ENCODE results near the gene DCTN3. TPM values are rescaled to one million over a fixed set of nuclear protein-coding genes. Genes with fewer than 3 reads are reported as not detected.

The DCTN3 gene
- polyA plus RNA-seq, 3 donors: 120 to 174 (median 143) TPM

DNA sequence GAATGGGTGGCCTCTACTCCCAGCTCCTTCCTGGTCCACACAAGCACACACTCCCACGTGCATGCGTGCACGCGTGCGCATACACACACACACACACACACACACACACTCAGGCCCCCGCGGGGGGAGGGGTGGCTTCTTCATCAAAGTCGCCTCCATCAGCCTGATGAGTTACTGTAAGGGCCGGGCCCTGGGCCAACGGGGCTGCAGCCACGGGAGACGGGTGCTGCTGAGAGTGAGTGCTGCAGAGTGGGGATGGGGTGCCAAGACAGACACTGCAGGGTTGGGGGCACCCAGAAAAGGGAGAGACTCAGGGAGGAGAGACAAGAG, 48.8 kb downstream of the DCTN3 start:
- peaks cover 29 to 36% (median 30%) of the 10 kb centered on the region in 3 donors for H3K27me3 Mint-ChIP-seq (ENCODE audit: low read depth in 3 of 3)
- Histone ChIP-seq H3K9me3 (replicated peaks in 1 of 2; ENCODE audit: control insufficient read depth in 1 of 2, insufficient read depth in 1 of 2, low read length in 2 of 2) (peaks cover 0 to 3% of the 10 kb centered on the region in 2 donors), H3K4me3 (replicated peaks in 1 of 3; ENCODE audit: low read depth in 2 of 3, low read length in 3 of 3) (no peak overlapping the region), H3K27ac (ENCODE audit: low read depth in 1 of 2, low read length in 2 of 2) (no peak overlapping the region), H2AFZ (ENCODE audit: insufficient read depth, low read depth, low read length, poor library complexity, severe bottlenecking) (no peak overlapping the region), H3K79me2 (ENCODE audit: insufficient read depth, low read length) (no peaks in the 10 kb centered on the region), H3K36me3 (replicated peaks in 1 of 2; ENCODE audit: control insufficient read depth in 1 of 2, insufficient read depth in 2 of 2, low read length in 2 of 2) (no peaks in the 10 kb centered on the region), H3K4me1 (ENCODE audit: control insufficient read depth in 1 of 2, insufficient read depth in 2 of 2, low read length in 2 of 2) (no peaks in the 10 kb centered on the region), H3K4me2 (replicated peaks; ENCODE audit: extremely low read depth, low read length, poor library complexity, severe bottlenecking) (no peak overlapping the region), H4K20me1 (ENCODE audit: insufficient read depth, low read length) (no peaks in the 10 kb centered on the region), H3K9ac (ENCODE audit: insufficient read depth, low read length, poor library complexity, severe bottlenecking) (no peak overlapping the region), H3K27me3 (ENCODE audit: control insufficient read depth in 2 of 2, insufficient read depth in 2 of 2, low read length in 2 of 2) (peaks cover 2 to 13% of the 10 kb centered on the region in 2 donors)
- H3K4me1 Mint-ChIP-seq: no peaks in the 10 kb centered on the region
- no peak overlapping the region for H3K27ac Mint-ChIP-seq
- intact Hi-C loops (cut with micrococcal nuclease): no loop called here
- H3K4me3 Mint-ChIP-seq: no peak overlapping the region
- DNase-seq: no peak
- no peaks in the 10 kb centered on the region for H3K36me3 Mint-ChIP-seq
- 78% methylated on average over 3 of the region's 12 CpGs for WGBS (ENCODE audit: insufficient coverage)
- peaks cover 0 to 2% (median 0%) of the 10 kb centered on the region in 7 donors for H3K9me3 Mint-ChIP-seq
- no peak for TF ChIP-seq CTCF (IDR thresholded peaks at IDR 0.05)

DNA sequence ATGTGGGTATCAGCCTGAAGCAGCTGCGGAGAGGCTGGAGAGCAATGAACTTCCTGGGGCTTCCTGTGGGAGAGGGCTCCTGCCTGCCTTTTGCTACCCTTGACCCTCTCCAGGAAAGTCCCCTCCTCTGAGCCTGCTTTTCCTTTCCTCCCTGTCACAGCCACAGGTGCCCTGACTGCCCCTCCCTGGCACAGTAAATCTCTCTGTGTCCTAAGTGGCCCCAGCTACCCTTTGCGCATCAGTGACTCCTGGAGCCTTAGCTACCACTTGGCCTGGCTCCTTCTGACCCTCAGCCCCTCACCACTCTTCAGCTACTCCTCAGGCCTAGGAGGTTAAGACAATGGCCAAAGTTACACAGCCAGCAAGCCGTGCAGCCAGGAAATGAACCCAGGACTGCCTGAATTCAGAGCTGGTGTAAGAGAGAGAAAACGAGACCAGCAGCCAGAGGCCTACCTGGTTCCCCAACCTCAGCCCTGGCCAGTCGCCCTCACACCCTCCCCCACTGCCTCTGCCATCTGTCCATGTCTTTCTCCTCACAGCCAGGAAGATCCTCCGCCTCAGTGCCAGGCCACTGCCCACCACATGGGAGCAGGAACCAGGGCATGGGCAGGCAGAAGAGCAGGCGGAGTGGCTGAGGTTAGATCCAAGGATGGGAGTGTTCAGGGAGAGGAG, 49.4 kb downstream of the DCTN3 start:
- peaks cover 0 to 8% of the 10 kb centered on the region in 2 donors for H3K27me3 ChIP-seq (ENCODE audit: control insufficient read depth in 2 of 2, insufficient read depth in 2 of 2, low read length in 2 of 2)
- TF ChIP-seq CTCF (IDR thresholded peaks at IDR 0.05): no peak
- no peaks in the 10 kb centered on the region for H3K79me2 ChIP-seq (ENCODE audit: insufficient read depth, low read length)
- no peak overlapping the region for H3K9ac ChIP-seq (ENCODE audit: insufficient read depth, low read length, poor library complexity, severe bottlenecking)
- H3K4me1 ChIP-seq (ENCODE audit: control insufficient read depth in 1 of 2, insufficient read depth in 2 of 2, low read length in 2 of 2): no peaks in the 10 kb centered on the region
- no peak overlapping the region for H3K27ac ChIP-seq (ENCODE audit: low read depth in 1 of 2, low read length in 2 of 2)
- Mint-ChIP-seq H3K4me3 (no peak overlapping the region), H3K4me1 (no peaks in the 10 kb centered on the region), H3K27me3 (ENCODE audit: low read depth in 3 of 3) (peaks cover 24 to 34% (median 25%) of the 10 kb centered on the region in 3 donors), H3K36me3 (no peaks in the 10 kb centered on the region), H3K27ac (no peak overlapping the region), H3K9me3 (peaks cover 0 to 2% (median 0%) of the 10 kb centered on the region in 7 donors)
- H4K20me1 ChIP-seq (ENCODE audit: insufficient read depth, low read length): no peaks in the 10 kb centered on the region
- no peak for DNase-seq
- 73% methylated on average over 3 of the region's 7 CpGs for WGBS (ENCODE audit: insufficient coverage)
- no peaks in the 10 kb centered on the region for H3K36me3 ChIP-seq (replicated peaks in 1 of 2; ENCODE audit: control insufficient read depth in 1 of 2, insufficient read depth in 2 of 2, low read length in 2 of 2)
- no peak overlapping the region for H3K4me3 ChIP-seq (replicated peaks in 1 of 3; ENCODE audit: low read depth in 2 of 3, low read length in 3 of 3)
- H3K9me3 ChIP-seq (replicated peaks in 1 of 2; ENCODE audit: control insufficient read depth in 1 of 2, insufficient read depth in 1 of 2, low read length in 2 of 2): no peaks in the 10 kb centered on the region
- intact Hi-C loops (cut with micrococcal nuclease): no loop called here
- H2AFZ ChIP-seq (ENCODE audit: insufficient read depth, low read depth, low read length, poor library complexity, severe bottlenecking): no peak overlapping the region
- H3K4me2 ChIP-seq (replicated peaks; ENCODE audit: extremely low read depth, low read length, poor library complexity, severe bottlenecking): no peak overlapping the region

All from CD14-positive monocyte (primary cell).